Stimulated activated memory B cell treated with anti-CD40 and anti-IgM and Interleukin-4, amounts not matched to agents 10 μg/mL and 1 μg/mL and 100 μg/mL, for 72 hours (primary cell): ENCODE measurements around the gene GIT2.
"Not testable (repeated sequence)": the region's sequence is repeated elsewhere in the genome, so short reads cannot be mapped to it uniquely, and the experiment has no call there.

Experiments used
- ATAC-seq: fragments of 150-1000 bp; cut with Tn5 transposase; 2 replicates; pipeline ENCODE4 v1.10.0; 2021
- H3K27ac Mint-ChIP-seq: one replicate; pipeline ENCODE4 v1.8.0; 2022; ENCODE audit warnings: mild to moderate bottlenecking, mixed read lengths
- H3K27me3 Mint-ChIP-seq: one replicate; pipeline ENCODE4 v1.8.0; 2022; ENCODE audit warnings: mixed read lengths
- H3K36me3 Mint-ChIP-seq: one replicate; pipeline ENCODE4 v1.8.0; 2022; ENCODE audit warnings: mixed read lengths
- H3K4me1 Mint-ChIP-seq: one replicate; pipeline ENCODE4 v1.8.0; 2022; ENCODE audit warnings: mixed read lengths
- H3K4me3 Mint-ChIP-seq: one replicate; pipeline ENCODE4 v1.8.0; 2022; ENCODE audit warnings: mild to moderate bottlenecking, moderate library complexity, mixed read lengths
- H3K9me3 Mint-ChIP-seq: one replicate; pipeline ENCODE4 v1.8.0; 2022; ENCODE audit warnings: mixed read lengths

The GIT2 gene

DNA sequence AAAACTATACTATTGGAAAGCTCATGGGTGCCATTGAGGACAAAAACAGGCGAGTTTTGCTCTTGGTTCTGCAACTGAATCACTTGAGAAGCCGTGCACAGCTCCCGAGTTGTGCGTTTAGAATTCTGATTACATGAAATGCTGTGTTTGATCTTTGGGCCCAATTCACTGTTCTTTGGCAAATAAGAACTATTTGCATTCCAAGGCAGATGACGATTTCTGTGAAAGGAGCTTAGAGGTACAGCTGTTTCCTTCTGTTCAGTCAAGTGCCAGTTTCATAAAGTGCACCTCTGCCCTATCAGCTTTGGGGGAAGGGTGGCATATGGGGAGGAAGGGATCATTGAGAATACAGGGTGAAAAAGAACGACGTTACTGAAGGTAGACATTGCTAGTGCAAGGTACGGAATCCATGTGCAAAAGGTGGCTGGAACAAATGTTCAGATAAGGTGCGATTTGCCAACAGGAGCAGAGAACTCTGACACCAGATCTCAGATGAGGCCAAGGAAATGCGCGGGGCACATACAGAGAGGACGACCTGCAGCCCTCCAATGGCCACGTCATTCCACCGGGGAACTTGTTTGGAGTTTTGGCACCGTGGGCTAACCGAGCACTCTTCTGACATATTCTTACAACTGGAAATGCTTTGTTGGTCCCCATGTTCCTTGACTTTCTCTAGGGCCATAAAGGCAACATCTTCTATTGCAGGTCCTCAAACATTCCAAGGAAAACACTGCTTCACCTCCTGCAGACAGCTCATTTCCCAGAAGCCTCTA lies 66.0 kb downstream of the GIT2 start:
- Mint-ChIP-seq H3K27ac (no peak overlapping the region), H3K36me3 (peaks cover 18% of the 10 kb centered on the region)

DNA sequence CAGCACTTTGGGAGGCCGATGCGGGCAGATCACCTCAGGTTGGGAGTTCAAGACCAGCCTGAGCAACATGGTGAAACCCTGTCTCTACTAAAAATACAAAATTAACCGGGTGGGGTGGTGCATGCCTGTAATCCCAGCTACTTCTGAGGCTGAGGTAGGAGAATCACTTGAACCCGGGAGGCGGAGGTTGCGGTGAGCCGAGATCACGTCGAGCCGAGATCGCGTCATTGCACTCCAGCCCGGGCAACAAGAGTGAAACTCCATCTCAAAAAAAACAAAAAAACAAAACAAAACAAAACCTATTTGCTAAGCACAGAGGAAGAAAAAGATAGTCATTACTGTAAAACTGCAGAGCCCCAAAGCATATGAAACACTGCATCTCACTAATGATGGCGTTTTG lies 66.8 kb downstream of the GIT2 start:
- H3K36me3 Mint-ChIP-seq = peaks cover 26% of the 10 kb centered on the region
- not testable (repeated sequence) for H3K27ac Mint-ChIP-seq

More for the DNA sequence above, 66.0 kb downstream of the GIT2 start:
- H3K4me3 Mint-ChIP-seq = no peak overlapping the region
- H3K4me1 Mint-ChIP-seq = no peaks in the 10 kb centered on the region
- no peaks in the 10 kb centered on the region for H3K9me3 Mint-ChIP-seq
- H3K27me3 Mint-ChIP-seq = no peaks in the 10 kb centered on the region
- ATAC-seq = no peak

GRCh38 chr12:109928058-109928656 lies 68.0 kb downstream of the GIT2 start:
- Mint-ChIP-seq H3K27me3 (no peaks in the 10 kb centered on the region), H3K4me3 (no peak overlapping the region), H3K27ac (no peak overlapping the region), H3K36me3 (peaks cover 28% of the 10 kb centered on the region), H3K4me1 (peaks cover 18% of the 10 kb centered on the region), H3K9me3 (no peaks in the 10 kb centered on the region)
- ATAC-seq = no peak

More for the DNA sequence above, 66.8 kb downstream of the GIT2 start:
- not testable (repeated sequence) for H3K4me1 Mint-ChIP-seq, ATAC-seq, H3K27me3 Mint-ChIP-seq, H3K9me3 Mint-ChIP-seq, H3K4me3 Mint-ChIP-seq

DNA sequence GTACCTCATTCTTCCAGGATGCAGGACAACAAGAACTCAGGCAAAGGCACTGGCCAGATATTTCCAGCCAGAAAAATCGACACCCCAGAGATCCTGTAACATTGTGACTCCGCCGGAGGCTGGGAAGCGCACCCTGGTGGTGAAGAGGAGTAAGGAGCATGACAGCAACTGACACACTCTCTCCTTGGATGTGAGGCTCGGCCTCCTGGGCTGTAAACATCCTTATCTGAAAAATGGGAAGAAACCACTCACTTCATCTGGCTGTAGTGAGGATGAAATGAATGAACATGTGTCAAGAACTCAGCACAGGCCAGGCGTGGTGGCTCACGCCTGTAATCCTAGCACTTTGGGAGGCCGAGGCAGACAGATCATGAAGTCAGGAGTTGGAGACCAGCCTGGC lies 68.5 kb downstream of the GIT2 start:
- Mint-ChIP-seq H3K4me1 (peaks cover 21% of the 10 kb centered on the region), H3K27me3 (no peaks in the 10 kb centered on the region), H3K9me3 (no peaks in the 10 kb centered on the region), H3K27ac (no peak overlapping the region), H3K4me3 (no peak overlapping the region), H3K36me3 (peaks cover 27% of the 10 kb centered on the region)
- ATAC-seq = no peak

DNA sequence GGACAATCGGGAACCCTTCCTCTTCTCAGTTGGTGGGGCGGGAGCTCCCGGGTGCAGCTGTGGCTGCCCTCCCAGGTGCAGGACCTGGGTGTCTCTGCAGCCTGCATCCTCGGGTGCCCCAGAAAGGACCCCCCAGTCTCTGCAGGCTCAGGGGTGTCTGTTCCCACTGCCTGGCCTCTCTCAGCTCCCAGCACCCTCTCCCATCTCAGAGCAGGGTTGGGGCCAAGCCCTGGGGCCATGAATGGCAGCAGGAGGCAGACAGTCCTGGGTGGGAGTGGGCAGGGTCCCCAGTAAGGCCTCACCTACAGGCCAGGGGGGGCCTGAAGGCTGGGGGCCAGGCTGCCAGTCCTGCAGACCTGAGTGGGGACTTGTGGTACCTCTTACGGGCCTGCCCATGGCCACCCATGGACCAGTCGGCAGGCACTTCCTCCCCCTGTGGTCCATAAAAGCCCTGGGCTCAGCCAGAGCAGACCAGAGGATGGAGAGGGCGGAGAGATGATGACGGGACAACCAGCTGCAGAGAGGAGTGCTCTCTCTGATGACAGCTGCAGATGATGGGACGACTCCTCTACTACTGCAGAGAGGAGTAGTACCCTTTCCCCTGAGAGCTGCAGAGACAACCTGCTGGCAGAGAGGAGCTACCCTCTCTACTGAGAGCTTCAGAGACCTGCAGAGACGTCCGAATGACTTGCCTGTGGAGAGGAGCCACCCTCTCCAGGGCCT lies 69.5 kb downstream of the GIT2 start:
- Mint-ChIP-seq H3K27me3 (no peaks in the 10 kb centered on the region), H3K36me3 (peaks cover 23% of the 10 kb centered on the region), H3K27ac (no peak overlapping the region)

DNA sequence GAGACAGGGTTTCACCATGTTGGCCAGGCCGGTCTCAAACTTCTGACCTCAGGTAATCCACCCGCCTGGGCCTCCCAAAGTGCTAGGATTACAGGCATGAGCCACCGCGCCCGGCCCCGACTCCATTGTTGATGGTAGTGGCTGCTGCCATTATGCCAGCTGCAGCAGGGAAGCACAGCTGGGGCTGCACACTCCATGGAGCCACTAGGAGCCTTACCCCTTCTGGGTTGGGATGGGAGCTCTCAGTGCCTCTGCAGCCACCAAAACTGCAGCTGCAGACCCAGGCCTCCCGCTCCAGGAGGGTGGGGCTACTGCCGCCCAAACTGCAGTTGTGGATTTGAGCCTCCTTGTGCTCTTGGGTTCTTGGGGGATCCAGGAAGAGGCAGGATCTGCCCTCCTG lies 70.2 kb downstream of the GIT2 start:
- ATAC-seq = no peak
- H3K9me3 Mint-ChIP-seq = no peaks in the 10 kb centered on the region
- no peak overlapping the region for H3K4me3 Mint-ChIP-seq

More for the DNA sequence above, 69.5 kb downstream of the GIT2 start:
- Mint-ChIP-seq H3K9me3 (no peaks in the 10 kb centered on the region), H3K4me3 (no peak overlapping the region), H3K4me1 (peaks cover 21% of the 10 kb centered on the region)
- no peak for ATAC-seq

GRCh38 chr12:109925185-109925840 lies 70.9 kb downstream of the GIT2 start:
- Mint-ChIP-seq H3K36me3 (peaks cover 27% of the 10 kb centered on the region), H3K9me3 (no peaks in the 10 kb centered on the region), H3K27ac (peak overlapping the region; percentile 25), H3K4me1 (peaks cover 21% of the 10 kb centered on the region), H3K27me3 (no peaks in the 10 kb centered on the region), H3K4me3 (no peak overlapping the region)
- no peak for ATAC-seq

More for the DNA sequence above, 70.2 kb downstream of the GIT2 start:
- peaks cover 21% of the 10 kb centered on the region for H3K4me1 Mint-ChIP-seq
- H3K27me3 Mint-ChIP-seq = no peaks in the 10 kb centered on the region
- H3K36me3 Mint-ChIP-seq = peaks cover 20% of the 10 kb centered on the region
- no peak overlapping the region for H3K27ac Mint-ChIP-seq

- Mint-ChIP-seq H3K36me3 (peaks cover 40% of the 10 kb centered on the region), H3K27ac (peak overlapping the region; percentile 25), H3K27me3 (no peaks in the 10 kb centered on the region), H3K4me3 (no peak overlapping the region), H3K4me1 (peaks cover 21% of the 10 kb centered on the region), H3K9me3 (no peaks in the 10 kb centered on the region)
- ATAC-seq = no peak
Measured at GRCh38 chr12:109923481-109924245, 72.5 kb downstream of the GIT2 start.

DNA sequence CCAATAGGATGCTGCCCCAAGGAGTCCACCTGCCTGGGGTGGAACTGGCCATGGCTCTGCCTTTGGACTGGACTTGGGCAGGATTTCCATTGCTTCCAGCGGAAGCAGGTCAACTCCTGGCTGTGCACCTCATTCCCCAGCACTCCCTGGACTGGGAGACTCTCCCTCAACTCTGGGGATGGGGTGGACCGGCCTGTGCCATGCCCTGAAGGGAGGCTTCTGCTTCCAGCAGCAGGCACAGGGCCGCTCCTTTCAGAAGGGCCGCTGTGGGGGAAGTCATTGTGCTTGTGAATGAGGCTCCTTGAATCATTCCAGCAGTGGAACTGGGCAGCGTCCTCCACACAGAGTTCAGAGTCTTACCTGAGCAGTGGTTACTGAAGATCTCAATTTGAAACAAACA lies 73.1 kb downstream of the GIT2 start:
- H3K4me3 Mint-ChIP-seq = no peak overlapping the region

GRCh38 chr12:109921982-109922381 lies 74.2 kb downstream of the GIT2 start:
- ATAC-seq = no peak
- Mint-ChIP-seq H3K4me3 (no peak overlapping the region), H3K4me1 (peaks cover 21% of the 10 kb centered on the region), H3K27ac (no peak overlapping the region), H3K36me3 (peaks cover 48% of the 10 kb centered on the region), H3K9me3 (no peaks in the 10 kb centered on the region), H3K27me3 (no peaks in the 10 kb centered on the region)

More for the DNA sequence above, 73.1 kb downstream of the GIT2 start:
- Mint-ChIP-seq H3K9me3 (no peaks in the 10 kb centered on the region), H3K27ac (peak overlapping the region; percentile 25), H3K36me3 (peaks cover 43% of the 10 kb centered on the region), H3K4me1 (peaks cover 21% of the 10 kb centered on the region), H3K27me3 (no peaks in the 10 kb centered on the region)
- no peak for ATAC-seq

- Mint-ChIP-seq H3K4me3 (no peak overlapping the region), H3K9me3 (no peaks in the 10 kb centered on the region), H3K36me3 (peaks cover 61% of the 10 kb centered on the region), H3K27ac (no peak overlapping the region), H3K27me3 (no peaks in the 10 kb centered on the region), H3K4me1 (peaks cover 21% of the 10 kb centered on the region)
- no peak for ATAC-seq
Measured at GRCh38 chr12:109920261-109920780, 75.8 kb downstream of the GIT2 start.

- Mint-ChIP-seq H3K4me1 (peaks cover 14% of the 10 kb centered on the region), H3K27me3 (no peaks in the 10 kb centered on the region), H3K9me3 (no peaks in the 10 kb centered on the region), H3K36me3 (peaks cover 64% of the 10 kb centered on the region), H3K4me3 (no peak overlapping the region), H3K27ac (no peak overlapping the region)
- no peak for ATAC-seq
Measured at GRCh38 chr12:109919456-109919855, 76.7 kb downstream of the GIT2 start.

DNA sequence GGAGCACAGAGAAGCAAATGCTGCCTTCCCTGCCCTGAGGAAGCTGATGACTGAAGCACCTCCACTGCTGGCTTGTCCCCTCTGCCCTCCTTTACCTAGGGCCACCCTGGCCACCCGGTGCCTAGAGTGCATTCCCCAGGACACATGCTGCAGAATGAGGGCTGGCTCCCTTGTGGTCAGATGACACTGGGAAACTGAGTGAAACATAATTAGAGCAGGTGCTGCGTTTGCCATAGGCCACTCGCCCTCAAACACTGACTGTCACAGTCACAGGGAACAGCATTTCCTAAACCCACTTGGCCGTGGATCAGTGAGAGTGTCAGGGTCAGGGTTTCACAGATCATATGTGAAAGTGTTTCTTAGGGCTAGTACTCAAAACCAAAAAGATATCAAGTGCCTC lies 80.1 kb downstream of the GIT2 start:
- H3K27me3 Mint-ChIP-seq = no peaks in the 10 kb centered on the region
- no peak for ATAC-seq
- H3K4me1 Mint-ChIP-seq = no peaks in the 10 kb centered on the region
- no peak overlapping the region for H3K4me3 Mint-ChIP-seq
- no peak overlapping the region for H3K27ac Mint-ChIP-seq
- peaks cover 69% of the 10 kb centered on the region for H3K36me3 Mint-ChIP-seq
- H3K9me3 Mint-ChIP-seq = no peaks in the 10 kb centered on the region

DNA sequence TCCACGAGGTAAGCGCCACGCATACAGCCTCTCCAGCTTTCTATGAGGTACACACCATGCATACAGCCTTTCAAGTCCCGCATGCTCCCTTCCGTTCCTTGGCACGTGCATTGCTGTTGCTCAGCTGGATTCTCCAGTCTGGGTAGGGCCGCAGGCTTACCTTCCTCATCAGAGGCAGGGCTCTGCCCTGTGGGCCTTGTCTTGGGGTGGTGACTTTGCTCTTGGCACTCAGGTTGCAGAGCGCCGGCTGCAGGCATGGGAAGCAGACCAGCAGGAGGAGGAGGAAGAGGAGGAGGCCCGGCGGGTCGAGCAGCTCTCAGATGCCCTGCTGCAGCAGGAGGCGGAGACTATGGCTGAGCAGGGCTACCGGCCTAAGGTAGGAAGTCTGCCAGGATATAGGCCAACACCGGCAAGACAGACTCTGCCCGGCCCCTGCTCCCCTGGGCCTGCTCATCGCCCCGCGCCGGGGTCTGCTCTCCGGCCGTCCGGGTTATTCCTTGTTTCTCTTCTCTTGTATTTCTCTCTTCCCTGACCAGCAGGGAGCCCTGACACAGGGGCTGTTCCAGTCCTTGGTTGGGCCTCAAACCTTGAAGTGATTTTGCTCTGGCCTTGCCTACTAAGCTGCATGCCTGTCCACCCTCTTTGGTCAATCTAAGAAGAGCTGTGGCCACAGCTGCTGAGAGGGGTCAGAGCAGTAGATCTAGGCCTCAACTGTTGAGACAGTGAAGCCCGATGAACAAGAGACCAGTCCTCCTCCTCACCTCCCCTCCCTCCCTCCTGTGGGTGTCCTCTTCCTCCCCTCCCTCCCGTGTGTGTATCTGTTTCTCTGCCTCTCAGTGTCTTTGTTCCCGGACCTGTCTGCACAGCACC lies 80.8 kb downstream of the GIT2 start:
- H3K9me3 Mint-ChIP-seq = no peaks in the 10 kb centered on the region
- no peak overlapping the region for H3K27ac Mint-ChIP-seq
- H3K4me1 Mint-ChIP-seq = no peaks in the 10 kb centered on the region
- no peak overlapping the region for H3K4me3 Mint-ChIP-seq
- no peaks in the 10 kb centered on the region for H3K27me3 Mint-ChIP-seq
- ATAC-seq = no peak
- H3K36me3 Mint-ChIP-seq = peaks cover 69% of the 10 kb centered on the region
